KOPT-K1 (cell line): ENCODE measurements around the gene PRKD2.
A peak's percentile ranks its signal among the peaks of the same experiment; 100 is the strongest.
"Not testable (repeated sequence)": the region's sequence is repeated elsewhere in the genome, so short reads cannot be mapped to it uniquely, and the experiment has no call there.

Experiments used
- H3K27ac ChIP-seq: fragments of 200-600 bp; sonication (generic); 2 replicates; pipeline ENCODE4 v1.5.1; 2016; ENCODE audit warnings: antibody characterized with exemption, mild to moderate bottlenecking, low read depth, low read length; ENCODE audit not compliant: poor library complexity, severe bottlenecking
- H3K36me3 ChIP-seq: fragments of 200-600 bp; sonication (generic); 2 replicates; pipeline ENCODE4 v1.5.1; 2017; ENCODE audit warnings: antibody characterized with exemption, mild to moderate bottlenecking, low read length, moderate library complexity; ENCODE audit not compliant: insufficient read depth
- H3K9me3 ChIP-seq: fragments of 200-600 bp; sonication (generic); 2 replicates; pipeline ENCODE4 v1.5.1; 2017; ENCODE audit warnings: antibody characterized with exemption, low read length, mild to moderate bottlenecking; ENCODE audit not compliant: insufficient read depth, poor library complexity, severe bottlenecking

PRKD2 gene

GRCh38 chr19:46717034-46717715 is at the start of gene PRKD2:
TSS of gene PRKD2 (minus strand) at chr19:46717114. CDS start at chr19:46716370, 744 bp downstream.
- no peaks in the 10 kb centered on the region for H3K9me3 ChIP-seq
- H3K27ac ChIP-seq, result peak within 1 kb of the TSS; percentile 96
- H3K36me3 ChIP-seq, result peaks cover 32% of the 10 kb centered on the region

DNA sequence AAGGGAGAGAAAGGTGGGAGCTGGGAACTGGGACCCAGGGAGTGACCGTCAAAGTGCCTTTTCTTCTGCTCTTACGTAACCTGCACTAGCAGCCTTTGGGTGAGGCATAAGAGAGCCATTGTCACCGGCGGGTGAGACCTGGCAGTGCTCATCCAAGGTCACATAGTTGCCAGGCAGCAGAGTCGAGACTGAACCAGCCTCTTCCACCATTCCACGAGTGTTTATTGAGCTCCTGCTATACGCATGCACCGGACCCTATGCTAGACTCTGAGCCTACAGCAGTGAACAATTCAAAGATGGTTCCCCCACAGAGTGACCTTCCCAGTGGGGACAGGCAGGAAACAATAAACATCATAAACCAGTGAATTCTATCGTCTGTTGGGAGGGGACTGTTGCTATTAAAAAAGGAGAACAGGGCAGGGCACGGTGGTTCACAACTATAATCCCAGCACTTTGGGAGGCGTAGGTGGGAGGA is 47.9 kb upstream of the PRKD2 start:
- H3K36me3 ChIP-seq, result no peaks in the 10 kb centered on the region; the same call in 1 of the 2 replicates
- H3K9me3 ChIP-seq, result no peaks in the 10 kb centered on the region

DNA sequence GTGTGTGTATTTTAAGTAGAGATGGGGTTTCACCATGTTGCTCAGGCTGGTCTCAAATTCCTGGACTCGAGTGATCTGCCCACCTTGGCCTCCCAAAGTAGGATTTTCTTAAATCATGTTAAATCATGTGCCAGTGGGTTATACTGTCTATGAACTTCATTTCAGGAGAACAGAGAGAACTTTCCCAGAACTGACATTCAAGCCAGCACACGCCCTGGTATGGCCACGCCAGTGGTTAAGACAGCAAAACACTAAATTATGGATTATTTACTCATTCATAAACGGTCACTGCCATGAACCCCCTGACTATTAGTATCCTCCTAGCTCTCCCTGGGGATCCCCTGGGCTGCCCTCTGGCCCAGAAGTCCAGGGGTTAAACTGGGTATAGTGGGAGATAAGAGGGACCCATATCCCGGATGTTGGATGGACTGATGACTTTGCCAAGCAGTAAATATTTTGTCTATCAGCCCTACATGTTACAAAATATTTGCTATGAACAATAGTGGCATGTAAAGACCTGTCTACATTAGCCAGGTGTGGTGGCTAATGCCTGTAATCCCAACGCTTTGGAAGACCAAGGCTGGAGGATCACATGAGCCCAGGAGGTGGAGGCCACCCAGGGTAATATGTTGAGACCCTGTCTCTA is 45.5 kb upstream of the PRKD2 start:
- no peak overlapping the region for H3K27ac ChIP-seq
- H3K9me3 ChIP-seq, result no peaks in the 10 kb centered on the region

More for the DNA sequence above, 47.9 kb upstream of the PRKD2 start:
- H3K27ac ChIP-seq, result no peak overlapping the region

DNA sequence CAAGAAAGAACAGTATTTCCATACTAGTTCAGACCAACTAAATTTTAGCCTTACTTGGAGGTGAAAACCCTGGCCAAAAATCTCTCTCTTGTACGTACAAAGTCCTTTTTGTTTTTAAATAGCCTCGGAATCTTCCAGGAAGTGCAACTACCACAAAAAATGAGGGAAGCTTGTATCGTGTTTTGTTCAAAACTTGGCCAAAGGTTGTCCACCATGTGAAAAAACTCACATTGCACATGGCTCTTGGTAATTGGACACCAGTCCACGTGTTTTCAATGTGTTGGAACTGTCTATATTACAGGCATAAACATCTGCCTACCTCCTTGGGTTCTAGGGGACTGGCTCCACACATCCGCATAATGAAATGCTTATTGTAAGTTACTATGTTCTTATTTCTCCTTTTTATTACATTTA is 44.5 kb upstream of the PRKD2 start:
- Histone ChIP-seq H3K9me3 (no peaks in the 10 kb centered on the region), H3K27ac (no peak overlapping the region), H3K36me3 (peaks cover 16% of the 10 kb centered on the region; the same call in 1 of the 2 replicates)

More for the DNA sequence above, 45.5 kb upstream of the PRKD2 start:
- H3K36me3 ChIP-seq, result peaks cover 7% of the 10 kb centered on the region; the same call in 1 of the 2 replicates

DNA sequence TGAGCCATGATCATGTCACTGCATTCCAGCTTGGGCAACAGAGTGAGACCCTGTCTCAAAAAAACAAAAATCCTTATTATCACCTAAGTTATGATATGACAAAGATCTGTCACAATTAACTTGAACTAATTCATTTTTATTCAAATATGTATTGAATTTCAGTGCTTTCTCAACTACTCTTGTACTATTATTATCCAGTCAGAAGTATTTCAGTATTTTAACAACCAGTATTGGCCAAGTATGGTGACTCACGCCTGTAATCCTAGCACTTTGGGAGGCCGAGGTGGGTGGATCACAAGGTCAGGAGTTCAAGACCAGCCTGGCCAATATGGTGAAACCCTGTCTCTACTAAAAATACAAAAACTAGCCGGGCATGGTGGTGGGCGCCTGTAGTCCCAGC is 44.0 kb upstream of the PRKD2 start:
- not testable (repeated sequence) for H3K9me3 ChIP-seq, H3K27ac ChIP-seq
- peaks cover 21% of the 10 kb centered on the region; the same call in 1 of the 2 replicates for H3K36me3 ChIP-seq

DNA sequence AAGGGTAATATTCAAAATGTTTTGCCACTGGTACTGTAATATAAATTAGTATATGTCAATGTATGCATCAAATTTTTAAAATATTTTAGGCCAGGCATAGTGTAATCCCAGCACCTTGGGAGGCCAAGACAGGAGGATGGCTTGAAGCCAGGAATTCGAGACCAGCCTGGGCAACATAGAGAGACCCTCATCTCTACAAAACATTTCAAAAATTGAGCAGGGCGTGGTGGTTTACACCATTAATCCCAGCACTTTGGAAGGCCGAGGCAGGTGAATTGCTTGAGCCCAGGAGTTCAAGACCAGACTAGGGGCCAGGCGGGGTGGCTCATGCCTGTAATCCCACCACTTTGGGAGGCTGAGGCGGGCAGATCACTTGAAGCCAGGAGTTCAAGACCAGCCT is 43.4 kb upstream of the PRKD2 start:
- Histone ChIP-seq H3K36me3 (peaks cover 22% of the 10 kb centered on the region; the same call in 1 of the 2 replicates), H3K9me3 (no peaks in the 10 kb centered on the region), H3K27ac (no peak overlapping the region)

GRCh38 chr19:46759817-46760333 is 43.0 kb upstream of the PRKD2 start:
- H3K9me3 ChIP-seq, result no peaks in the 10 kb centered on the region
- H3K36me3 ChIP-seq, result peaks cover 22% of the 10 kb centered on the region; the same call in 1 of the 2 replicates
- H3K27ac ChIP-seq, result no peak overlapping the region

DNA sequence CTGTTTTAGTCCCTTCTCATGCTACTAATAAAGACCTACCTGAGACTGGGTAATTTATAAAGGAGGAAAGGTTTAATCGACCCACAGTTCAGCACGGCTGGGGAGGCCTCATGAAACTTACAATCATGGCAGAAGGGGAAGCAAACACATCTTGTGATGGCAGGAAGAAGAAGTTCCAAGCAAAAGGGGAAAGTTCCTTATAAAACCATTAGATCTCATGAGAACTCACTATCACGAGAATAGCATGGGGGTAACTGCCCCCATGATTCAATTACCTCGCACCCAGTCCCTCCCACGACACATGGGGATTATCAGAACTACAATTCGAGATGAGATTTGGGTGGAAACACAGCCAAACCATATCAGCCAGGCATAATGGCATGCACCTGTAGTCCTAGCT is 42.3 kb upstream of the PRKD2 start:
- no peak overlapping the region for H3K27ac ChIP-seq
- no peaks in the 10 kb centered on the region for H3K9me3 ChIP-seq
- H3K36me3 ChIP-seq, result peaks cover 22% of the 10 kb centered on the region; the same call in 1 of the 2 replicates

GRCh38 chr19:46756544-46756888 is 39.6 kb upstream of the PRKD2 start:
- Histone ChIP-seq H3K36me3 (peaks cover 28% of the 10 kb centered on the region; the same call in 1 of the 2 replicates), H3K9me3 (no peaks in the 10 kb centered on the region), H3K27ac (no peak overlapping the region)

DNA sequence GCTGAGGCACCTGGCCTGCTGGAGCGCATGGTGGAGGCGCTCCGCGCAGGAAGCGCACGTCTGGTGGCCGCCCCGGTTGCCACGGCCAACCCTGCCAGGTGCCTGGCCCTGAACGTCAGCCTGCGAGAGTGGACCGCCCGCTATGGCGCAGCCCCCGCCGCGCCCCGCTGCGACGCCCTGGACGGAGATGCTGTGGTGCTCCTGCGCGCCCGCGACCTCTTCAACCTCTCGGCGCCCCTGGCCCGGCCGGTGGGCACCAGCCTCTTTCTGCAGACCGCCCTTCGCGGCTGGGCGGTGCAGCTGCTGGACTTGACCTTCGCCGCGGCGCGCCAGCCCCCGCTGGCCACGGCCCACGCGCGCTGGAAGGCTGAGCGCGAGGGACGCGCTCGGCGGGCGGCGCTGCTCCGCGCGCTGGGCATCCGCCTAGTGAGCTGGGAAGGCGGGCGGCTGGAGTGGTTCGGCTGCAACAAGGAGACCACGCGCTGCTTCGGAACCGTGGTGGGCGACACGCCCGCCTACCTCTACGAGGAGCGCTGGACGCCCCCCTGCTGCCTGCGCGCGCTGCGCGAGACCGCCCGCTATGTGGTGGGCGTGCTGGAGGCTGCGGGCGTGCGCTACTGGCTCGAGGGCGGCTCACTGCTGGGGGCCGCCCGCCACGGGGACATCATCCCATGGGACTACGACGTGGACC is 39.1 kb upstream of the PRKD2 start:
- no peaks in the 10 kb centered on the region for H3K9me3 ChIP-seq
- peaks cover 28% of the 10 kb centered on the region; the same call in 1 of the 2 replicates for H3K36me3 ChIP-seq
- no peak overlapping the region for H3K27ac ChIP-seq

DNA sequence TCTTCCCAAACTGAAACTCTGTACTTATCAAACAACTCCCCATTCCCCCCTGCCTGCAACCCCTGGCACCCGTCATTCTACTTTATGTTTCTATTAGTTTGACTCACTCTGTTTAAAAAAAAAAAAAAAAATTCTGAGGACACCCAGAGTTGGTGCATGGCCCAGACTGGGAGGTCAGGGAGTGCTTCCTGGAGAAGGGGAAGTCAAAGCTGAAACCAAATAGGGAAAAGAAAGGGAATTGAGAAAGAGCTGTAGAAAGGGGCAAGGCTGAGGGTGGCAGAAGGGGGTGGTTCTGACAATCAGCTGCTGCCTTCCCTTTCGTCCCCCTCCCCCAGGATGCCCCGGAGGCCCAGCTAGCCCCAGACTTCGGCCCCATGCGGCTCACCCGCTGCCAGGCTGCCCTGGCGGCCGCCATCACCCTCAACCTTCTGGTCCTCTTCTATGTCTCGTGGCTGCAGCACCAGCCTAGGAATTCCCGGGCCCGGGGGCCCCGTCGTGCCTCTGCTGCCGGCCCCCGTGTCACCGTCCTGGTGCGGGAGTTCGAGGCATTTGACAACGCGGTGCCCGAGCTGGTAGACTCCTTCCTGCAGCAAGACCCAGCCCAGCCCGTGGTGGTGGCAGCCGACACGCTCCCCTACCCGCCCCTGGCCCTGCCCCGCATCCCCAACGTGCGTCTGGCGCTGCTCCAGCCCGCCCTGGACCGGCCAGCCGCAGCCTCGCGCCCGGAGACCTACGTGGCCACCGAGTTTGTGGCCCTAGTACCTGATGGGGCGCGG is 38.4 kb upstream of the PRKD2 start:
- Histone ChIP-seq H3K9me3 (no peaks in the 10 kb centered on the region), H3K36me3 (peaks cover 34% of the 10 kb centered on the region; the same call in 1 of the 2 replicates), H3K27ac (no peak overlapping the region)

DNA sequence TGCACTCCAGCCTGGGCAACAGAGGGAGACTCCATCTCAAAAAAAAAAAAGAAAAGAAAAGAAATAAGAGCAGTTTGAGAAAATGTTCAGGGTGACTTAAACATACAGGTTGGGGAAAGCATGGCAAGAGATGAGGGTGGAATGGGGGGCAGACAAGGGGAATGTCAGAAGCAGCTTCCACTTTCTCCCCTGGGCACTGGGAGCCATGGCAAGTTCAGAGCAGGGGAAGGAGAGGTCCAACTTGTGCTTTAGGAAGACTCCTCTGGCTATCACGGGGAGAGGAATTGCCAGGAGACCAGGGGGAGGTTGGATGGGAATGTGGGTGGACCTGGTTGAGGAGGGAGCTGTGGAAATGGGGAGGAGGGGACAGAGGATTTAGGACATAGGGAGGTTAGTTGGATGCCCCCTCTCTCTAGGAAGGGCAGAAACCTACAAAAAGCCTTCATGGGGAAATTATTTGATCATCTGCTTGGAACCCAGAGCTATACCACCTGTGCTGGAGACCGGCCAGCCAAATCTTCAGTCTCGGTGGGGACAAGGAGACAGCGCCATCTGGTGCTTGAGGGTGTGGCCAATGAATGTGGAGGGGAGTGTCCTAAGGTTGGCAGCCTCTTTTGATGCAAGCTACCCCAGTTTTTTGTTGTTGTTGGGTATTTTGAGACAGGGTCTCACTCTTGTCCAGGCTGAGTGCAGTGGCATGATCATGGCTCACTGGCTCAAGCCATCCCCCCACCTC is 36.7 kb upstream of the PRKD2 start:
- no peaks in the 10 kb centered on the region for H3K9me3 ChIP-seq
- no peak overlapping the region for H3K27ac ChIP-seq
- H3K36me3 ChIP-seq, result peaks cover 47% of the 10 kb centered on the region

DNA sequence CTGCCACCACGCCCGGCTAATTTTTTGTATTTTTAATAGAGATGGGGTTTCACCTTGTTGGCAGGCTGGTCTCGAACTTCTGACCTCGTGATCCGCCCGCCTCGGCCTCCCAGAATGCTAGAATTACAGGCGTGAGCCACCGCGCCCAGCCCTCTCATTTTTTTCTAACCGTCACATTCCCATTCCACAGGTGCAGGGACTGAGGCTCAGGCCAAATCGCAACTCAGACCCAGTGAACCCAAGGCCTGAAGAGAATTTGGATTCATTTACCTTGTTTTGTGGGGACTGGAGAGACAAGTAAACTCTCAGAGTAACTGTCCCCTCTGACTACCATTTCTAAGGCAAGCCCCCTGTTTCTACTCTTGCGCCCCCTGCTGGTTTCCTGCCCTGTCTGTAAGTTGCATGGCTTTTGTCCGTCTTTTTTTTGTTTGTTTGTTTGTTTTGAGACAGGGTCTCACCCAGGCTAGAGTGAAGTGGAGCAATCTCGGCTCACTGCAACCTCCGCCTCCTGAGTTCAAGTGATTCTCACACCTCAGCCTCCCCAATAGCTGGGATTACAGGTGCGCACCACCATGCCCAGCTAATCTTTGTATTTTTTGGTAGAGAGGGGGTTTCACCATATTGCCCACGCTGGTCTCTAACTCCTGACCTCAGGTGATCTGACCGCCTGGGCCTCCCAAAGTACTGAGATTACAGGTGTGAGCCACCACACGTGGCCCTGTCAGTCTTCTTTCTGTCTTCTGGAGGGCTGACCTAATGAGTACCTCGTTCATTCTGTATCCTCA is 31.6 kb upstream of the PRKD2 start:
- Histone ChIP-seq H3K27ac (no peak overlapping the region), H3K9me3 (no peaks in the 10 kb centered on the region), H3K36me3 (peaks cover 30% of the 10 kb centered on the region)
